ENCODE results near the gene LARGE1. TPM values are rescaled to one million over a fixed set of nuclear protein-coding genes. Genes with fewer than 3 reads are reported as not detected.

The LARGE1 gene
- total and polyA plus RNA-seq, 2 of the 4 experiments (the other 2 are of a cell fraction): 6.2 to 12.4 TPM

- Histone ChIP-seq H3K4me2 (ENCODE audit: low read depth, low read length) (no peak overlapping the region), H3K36me3 (ENCODE audit: control insufficient read depth, insufficient read depth, low read length) (no peaks in the 10 kb centered on the region), H3K9me3 (ENCODE audit: control insufficient read depth, insufficient read depth, low read length) (no peaks in the 10 kb centered on the region), H2AFZ (replicated peaks; ENCODE audit: low read length, poor library complexity) (no peak overlapping the region), H3K9me1 (ENCODE audit: insufficient read depth, low read length) (no peaks in the 10 kb centered on the region), H3K4ac (ENCODE audit: low read depth, low read length) (no peak overlapping the region), H3K14ac (replicated peaks; ENCODE audit: low read depth, low read length) (no peak overlapping the region), H2BK5ac (ENCODE audit: low read depth, low read length, poor library complexity, severe bottlenecking) (no peak overlapping the region), H3K4me1 (ENCODE audit: control insufficient read depth, insufficient read depth, low read length) (0 out of 2 replicates have a peak, but pooled peaks cover 1% of the 10 kb centered on the region), H4K8ac (ENCODE audit: low read depth in 2 of 2, low read length in 2 of 2) (no peak overlapping the region), H3K9ac (ENCODE audit: low read depth, low read length) (no peak overlapping the region), H3K23ac (ENCODE audit: low read depth, low read length) (no peak overlapping the region), H4K5ac (ENCODE audit: low read depth, low read length) (no peak overlapping the region), H2BK15ac (ENCODE audit: low read depth, low read length) (no peak overlapping the region), H2AK5ac (ENCODE audit: low read depth, low read length) (no peak overlapping the region), H4K91ac (ENCODE audit: insufficient read depth, low read depth, low read length) (no peak overlapping the region), H4K20me1 (ENCODE audit: insufficient read depth, low read length) (no peaks in the 10 kb centered on the region), H2AK9ac (replicated peaks; ENCODE audit: low read depth, low read length, poor library complexity) (no peak overlapping the region), H3K27ac (ENCODE audit: insufficient read depth, low read length) (no peak overlapping the region), H3K56ac (ENCODE audit: extremely low read depth, insufficient read depth, low read length) (no peak overlapping the region), H3K4me3 (ENCODE audit: insufficient read depth, low read depth, low read length) (no peak overlapping the region), H3K18ac (ENCODE audit: low read depth, low read length) (no peak overlapping the region), H2BK120ac (ENCODE audit: low read depth, low read length) (no peak overlapping the region), H3K79me1 (ENCODE audit: low read depth in 1 of 2, low read length in 2 of 2) (no peaks in the 10 kb centered on the region; a peak in 1 of 4 replicates), H3K27me3 (ENCODE audit: control insufficient read depth, insufficient read depth, low read length) (no peaks in the 10 kb centered on the region), H2BK20ac (ENCODE audit: low read depth, low read length) (no peak overlapping the region)
- dilution Hi-C loops (cut with HindIII; ENCODE audit: low sequenced_read_pairs, unreplicated experiment): no loop called here
- TF ChIP-seq CEBPB (IDR thresholded peaks at IDR 0.05; ENCODE audit: low read depth, low read length) (no peak), SMC3 (IDR thresholded peaks at IDR 0.05; ENCODE audit: low read depth, low read length) (no peak), USF2 (IDR thresholded peaks at IDR 0.05; ENCODE audit: low read depth, low read length) (no peak), RAD21 (IDR thresholded peaks at IDR 0.05; ENCODE audit: low read length) (no peak)
- ATAC-seq (ENCODE audit: low read depth) (no peak), DNase-seq (no peak)
- no TSS peak for BruUV-seq (replicated peaks)
- WGBS, 2 experiments (ENCODE audit: extremely low coverage in 2 of 2, insufficient read length in 1 of 2): 63% methylated on average over 2 of the region's 12 CpGs; no CpG with 5 or more reads in 1 of the 2 experiments
- ChIA-PET POLR2A (ENCODE audit: unreplicated experiment) (no interaction called here), CTCF (no interaction called here)
- intact Hi-C loops (cut with micrococcal nuclease): no loop called here
- in situ Hi-C loops (cut with MboI; ENCODE audit: low sequenced_read_pairs): no loop called here
Observed at GRCh38 chr22:33654173-33654895, 265.9 kb downstream of the LARGE1 start.

Data from IMR-90 (cell line).